HepG2 (cell line): ENCODE results near the gene SLC9A8. TPM values are rescaled to one million over a fixed set of nuclear protein-coding genes. Genes with fewer than 3 reads are reported as not detected.
A peak's percentile ranks its signal among the peaks of the same experiment; 100 is the strongest.

Source experiments
- CREB1 ChIP-seq, 2 experiments: fragments of 450-650 bp in 1 of 2; IDR thresholded peaks; 2 replicates each; pipeline ENCODE4 v1.6.1; 2016 to 2017; ENCODE audit warnings: control low read depth in 1 of 2, mild to moderate bottlenecking in 1 of 2, missing compliant biosample characterization in 1 of 2, missing genetic modification characterization in 1 of 2
- FOXP1 ChIP-seq, 2 experiments: fragments of 450-650 bp in 1 of 2; IDR thresholded peaks; 2 replicates each; pipeline ENCODE4 v1.6.1; 2017 to 2018; ENCODE audit warnings: antibody characterized with exemption in 1 of 2
- HOXA9 ChIP-seq: sonication (generic); formaldehyde crosslinking; IDR thresholded peaks from 2 replicates; pipeline ENCODE4 v1.8.1; 2022; ENCODE audit warnings: missing genetic modification reagents, mild to moderate bottlenecking, moderate library complexity, borderline replicate concordance
- NFATC3 ChIP-seq: sonication (generic); formaldehyde crosslinking; IDR thresholded peaks from 2 replicates; pipeline ENCODE4 v1.5.1; 2020; ENCODE audit warnings: mild to moderate bottlenecking, missing genetic modification reagents
- NONO ChIP-seq, 2 experiments: fragments of 450-650 bp in 1 of 2; sonication (generic) in 1 of 2; formaldehyde crosslinking in 1 of 2; IDR thresholded peaks in 1 of 2; conservative IDR thresholded peaks in 1 of 2; 2 replicates each; pipeline versions ENCODE4 v1.6.1 to v1.8.0; 2017 to 2022; ENCODE audit warnings: mild to moderate bottlenecking in 1 of 2, missing genetic modification reagents in 1 of 2, moderate library complexity in 1 of 2
- RAD21 ChIP-seq: fragments of 450-650 bp; formaldehyde crosslinking; IDR thresholded peaks from 2 replicates; pipeline ENCODE4 v1.5.0; 2020; ENCODE audit warnings: mild to moderate bottlenecking
- SIN3A ChIP-seq: IDR thresholded peaks from 2 replicates; pipeline ENCODE4 v1.6.1; 2011; ENCODE audit warnings: low read depth, mild to moderate bottlenecking, control low read depth, low read length, borderline replicate concordance
- SP140L ChIP-seq: sonication (generic); formaldehyde crosslinking; IDR thresholded peaks from 2 replicates; pipeline ENCODE4 v1.4.0; 2020; ENCODE audit warnings: missing genetic modification reagents, borderline replicate concordance
- ZBTB7B ChIP-seq: sonication (generic); formaldehyde crosslinking; IDR thresholded peaks from 2 replicates; pipeline ENCODE4 v1.4.0; 2020; ENCODE audit warnings: missing genetic modification reagents
- ZMYM4 ChIP-seq: sonication (generic); formaldehyde crosslinking; IDR thresholded peaks from 2 replicates; pipeline ENCODE4 v1.8.1; 2023; ENCODE audit warnings: mild to moderate bottlenecking, missing genetic modification reagents
- ZNF460 ChIP-seq: sonication (generic); formaldehyde crosslinking; IDR thresholded peaks from 2 replicates; pipeline ENCODE4 v1.5.1; 2020; ENCODE audit warnings: missing genetic modification reagents, mild to moderate bottlenecking, borderline replicate concordance
- ZNF605 ChIP-seq: sonication (generic); formaldehyde crosslinking; IDR thresholded peaks from 2 replicates; pipeline ENCODE4 v1.8.0; 2022; ENCODE audit warnings: mild to moderate bottlenecking, missing genetic modification reagents
- ZNF678 ChIP-seq: sonication (generic); formaldehyde crosslinking; IDR thresholded peaks from 2 replicates; pipeline ENCODE4 v1.4.0; 2020; ENCODE audit warnings: mild to moderate bottlenecking, missing genetic modification reagents
- ZNF746 ChIP-seq: sonication (generic); formaldehyde crosslinking; IDR thresholded peaks from 2 replicates; pipeline ENCODE4 v1.8.0; 2022; ENCODE audit warnings: mild to moderate bottlenecking, missing genetic modification reagents
- ZNF776 ChIP-seq: sonication (generic); formaldehyde crosslinking; IDR thresholded peaks from 2 replicates; pipeline ENCODE4 v1.4.0; 2020; ENCODE audit warnings: mild to moderate bottlenecking, missing genetic modification reagents
- ZNF891 ChIP-seq: sonication (generic); formaldehyde crosslinking; IDR thresholded peaks from 2 replicates; pipeline ENCODE4 v1.5.0; 2020; ENCODE audit warnings: mild to moderate bottlenecking, missing genetic modification reagents
- polyA plus RNA-seq, 8 experiments: library from polyadenylated mRNA; depleted of rRNA in 3 of 8; stranded (reverse) in 7 of 8; unstranded in 1 of 8; fragments of >200 nt; fragmentation: Illumina TruSeq in 4 of 8; extraction: Trizol in 4 of 8; gene quantifications; 2 replicates each; pipeline versions ENCODE4 v1.2.1 to v1.2.3, GENCODE V29; 2011 to 2016; ENCODE audit warnings: low read depth in 4 of 8, missing spikeins in 1 of 8, mixed read lengths in 1 of 8; ENCODE audit not compliant: insufficient read depth in 1 of 8
- total RNA-seq, 5 experiments: library from RNA; depleted of rRNA; stranded (reverse); fragments of >200 nt; fragmentation: Illumina TruSeq; extraction: Trizol; gene quantifications; 2 replicates each; pipeline ENCODE4 v1.2.3, GENCODE V29; 2016; ENCODE audit warnings: low read depth in 1 of 5
- TF ChIP-seq, protein P1 (sequence below): sonication (generic); formaldehyde crosslinking; IDR thresholded peaks from 2 replicates; pipeline ENCODE4 v1.4.0; 2020; ENCODE audit warnings: mild to moderate bottlenecking, missing genetic modification reagents
- TF ChIP-seq, protein P2 (sequence below): sonication (generic); formaldehyde crosslinking; IDR thresholded peaks from 2 replicates; pipeline ENCODE4 v1.8.0; 2022; ENCODE audit warnings: mild to moderate bottlenecking, missing genetic modification reagents
- TF ChIP-seq, protein P3 (sequence below): sonication (generic); formaldehyde crosslinking; IDR thresholded peaks from 2 replicates; pipeline ENCODE4 v1.5.0; 2020; ENCODE audit warnings: mild to moderate bottlenecking, low read depth, missing genetic modification reagents, borderline replicate concordance
- TF ChIP-seq, protein P4 (sequence below): sonication (generic); formaldehyde crosslinking; IDR thresholded peaks from 2 replicates; pipeline ENCODE4 v1.4.0; 2020; ENCODE audit warnings: missing genetic modification reagents, mild to moderate bottlenecking, borderline replicate concordance
- TF ChIP-seq, protein P5 (sequence below): sonication (generic); formaldehyde crosslinking; IDR thresholded peaks from 2 replicates; pipeline ENCODE4 v1.4.0; 2020; ENCODE audit warnings: missing genetic modification reagents, borderline replicate concordance

Gene SLC9A8
- total and polyA plus RNA-seq, 2 of the 13 experiments (the other 11 are each of a cell fraction or from before 2014, with no cell fraction given), result 4.1 to 7.4 TPM

DNA sequence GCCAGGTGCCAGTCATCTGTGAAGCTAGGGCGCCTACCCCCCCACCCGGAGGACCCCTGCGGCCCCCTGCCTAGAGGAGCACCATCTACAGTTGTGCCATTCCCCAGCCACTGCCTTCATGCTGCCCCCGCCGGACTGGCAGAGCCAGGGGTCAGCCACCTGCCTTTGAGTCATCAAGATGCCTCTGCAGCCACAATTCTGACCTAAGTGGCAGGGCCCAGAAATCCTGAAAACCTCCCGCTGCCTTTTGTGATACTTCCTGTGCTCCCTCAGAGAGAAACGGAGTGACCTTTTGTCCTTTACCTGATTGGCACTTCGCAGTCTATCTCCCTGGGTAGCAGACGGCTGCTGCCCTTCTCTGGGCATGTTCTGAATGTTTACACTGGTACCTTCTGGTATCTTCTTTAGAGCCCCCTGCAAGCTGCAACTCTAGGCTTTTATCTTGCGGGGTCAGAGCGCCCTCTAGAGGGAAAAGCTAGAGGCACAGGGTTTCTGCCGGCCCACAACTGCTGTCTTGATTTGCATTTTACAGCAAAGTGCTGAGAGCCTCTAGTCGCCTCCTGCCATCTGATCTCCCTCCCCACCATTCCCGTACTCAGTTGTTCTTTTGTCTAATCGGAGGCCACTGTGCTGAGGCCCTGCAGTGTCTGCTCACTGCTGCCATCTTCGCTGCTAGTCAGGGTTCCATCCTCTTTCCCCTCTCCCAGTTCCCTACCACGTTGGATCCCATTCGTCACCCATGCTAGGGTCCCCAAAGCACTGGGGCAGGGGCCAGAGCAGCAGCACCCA is 75.8 kb downstream of the SLC9A8 start (continued):
- TF ChIP-seq ZNF460 (no peak), ZNF891 (peak; percentile 24; the same call in 1 of the 2 replicates), SIN3A (no peak), ZNF746 (CRISPR knock-in tag) (no peak), ZMYM4 (peak; percentile 17; the same call in 1 of the 2 replicates), NONO (IDR thresholded peaks at IDR 0.05) (no peak), NONO (CRISPR knock-in tag; conservative IDR thresholded peaks at IDR 0.05) (no peak), RAD21 (peak; percentile 91), CREB1 (IDR thresholded peaks at IDR 0.05) (no peak), CREB1 (CRISPR knock-in tag; IDR thresholded peaks at IDR 0.05) (no peak), ZNF678 (CRISPR knock-in tag) (no peak), FOXP1 (IDR thresholded peaks at IDR 0.05) (no peak), FOXP1 (CRISPR knock-in tag; IDR thresholded peaks at IDR 0.05) (no peak), HOXA9 (CRISPR knock-in tag) (no peak), ZNF605 (CRISPR knock-in tag) (peak; percentile 55; the same call in 1 of the 2 replicates), NFATC3 (CRISPR knock-in tag) (no peak), ZBTB7B (CRISPR knock-in tag) (no peak; the same call in 1 of the 2 replicates), SP140L (CRISPR knock-in tag) (0 out of 2 replicates have a peak, but pooled peaks have one; percentile 80), ZNF776 (CRISPR knock-in tag) (no peak)
- TF ChIP-seq, protein P1, sequence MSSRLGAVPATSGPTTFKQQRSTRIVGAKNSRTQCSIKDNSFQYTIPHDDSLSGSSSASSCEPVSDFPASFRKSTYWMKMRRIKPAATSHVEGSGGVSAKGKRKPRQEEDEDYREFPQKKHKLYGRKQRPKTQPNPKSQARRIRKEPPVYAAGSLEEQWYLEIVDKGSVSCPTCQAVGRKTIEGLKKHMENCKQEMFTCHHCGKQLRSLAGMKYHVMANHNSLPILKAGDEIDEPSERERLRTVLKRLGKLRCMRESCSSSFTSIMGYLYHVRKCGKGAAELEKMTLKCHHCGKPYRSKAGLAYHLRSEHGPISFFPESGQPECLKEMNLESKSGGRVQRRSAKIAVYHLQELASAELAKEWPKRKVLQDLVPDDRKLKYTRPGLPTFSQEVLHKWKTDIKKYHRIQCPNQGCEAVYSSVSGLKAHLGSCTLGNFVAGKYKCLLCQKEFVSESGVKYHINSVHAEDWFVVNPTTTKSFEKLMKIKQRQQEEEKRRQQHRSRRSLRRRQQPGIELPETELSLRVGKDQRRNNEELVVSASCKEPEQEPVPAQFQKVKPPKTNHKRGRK, result no peak
- TF ChIP-seq, protein P2, sequence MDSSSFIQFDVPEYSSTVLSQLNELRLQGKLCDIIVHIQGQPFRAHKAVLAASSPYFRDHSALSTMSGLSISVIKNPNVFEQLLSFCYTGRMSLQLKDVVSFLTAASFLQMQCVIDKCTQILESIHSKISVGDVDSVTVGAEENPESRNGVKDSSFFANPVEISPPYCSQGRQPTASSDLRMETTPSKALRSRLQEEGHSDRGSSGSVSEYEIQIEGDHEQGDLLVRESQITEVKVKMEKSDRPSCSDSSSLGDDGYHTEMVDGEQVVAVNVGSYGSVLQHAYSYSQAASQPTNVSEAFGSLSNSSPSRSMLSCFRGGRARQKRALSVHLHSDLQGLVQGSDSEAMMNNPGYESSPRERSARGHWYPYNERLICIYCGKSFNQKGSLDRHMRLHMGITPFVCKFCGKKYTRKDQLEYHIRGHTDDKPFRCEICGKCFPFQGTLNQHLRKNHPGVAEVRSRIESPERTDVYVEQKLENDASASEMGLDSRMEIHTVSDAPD (CRISPR knock-in tag), result no peak
- TF ChIP-seq, protein P3, sequence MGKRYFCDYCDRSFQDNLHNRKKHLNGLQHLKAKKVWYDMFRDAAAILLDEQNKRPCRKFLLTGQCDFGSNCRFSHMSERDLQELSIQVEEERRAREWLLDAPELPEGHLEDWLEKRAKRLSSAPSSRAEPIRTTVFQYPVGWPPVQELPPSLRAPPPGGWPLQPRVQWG, result no peak
- TF ChIP-seq, protein P4, sequence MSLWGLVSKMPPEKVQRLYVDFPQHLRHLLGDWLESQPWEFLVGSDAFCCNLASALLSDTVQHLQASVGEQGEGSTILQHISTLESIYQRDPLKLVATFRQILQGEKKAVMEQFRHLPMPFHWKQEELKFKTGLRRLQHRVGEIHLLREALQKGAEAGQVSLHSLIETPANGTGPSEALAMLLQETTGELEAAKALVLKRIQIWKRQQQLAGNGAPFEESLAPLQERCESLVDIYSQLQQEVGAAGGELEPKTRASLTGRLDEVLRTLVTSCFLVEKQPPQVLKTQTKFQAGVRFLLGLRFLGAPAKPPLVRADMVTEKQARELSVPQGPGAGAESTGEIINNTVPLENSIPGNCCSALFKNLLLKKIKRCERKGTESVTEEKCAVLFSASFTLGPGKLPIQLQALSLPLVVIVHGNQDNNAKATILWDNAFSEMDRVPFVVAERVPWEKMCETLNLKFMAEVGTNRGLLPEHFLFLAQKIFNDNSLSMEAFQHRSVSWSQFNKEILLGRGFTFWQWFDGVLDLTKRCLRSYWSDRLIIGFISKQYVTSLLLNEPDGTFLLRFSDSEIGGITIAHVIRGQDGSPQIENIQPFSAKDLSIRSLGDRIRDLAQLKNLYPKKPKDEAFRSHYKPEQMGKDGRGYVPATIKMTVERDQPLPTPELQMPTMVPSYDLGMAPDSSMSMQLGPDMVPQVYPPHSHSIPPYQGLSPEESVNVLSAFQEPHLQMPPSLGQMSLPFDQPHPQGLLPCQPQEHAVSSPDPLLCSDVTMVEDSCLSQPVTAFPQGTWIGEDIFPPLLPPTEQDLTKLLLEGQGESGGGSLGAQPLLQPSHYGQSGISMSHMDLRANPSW (CRISPR knock-in tag), result no peak
- TF ChIP-seq, protein P5, sequence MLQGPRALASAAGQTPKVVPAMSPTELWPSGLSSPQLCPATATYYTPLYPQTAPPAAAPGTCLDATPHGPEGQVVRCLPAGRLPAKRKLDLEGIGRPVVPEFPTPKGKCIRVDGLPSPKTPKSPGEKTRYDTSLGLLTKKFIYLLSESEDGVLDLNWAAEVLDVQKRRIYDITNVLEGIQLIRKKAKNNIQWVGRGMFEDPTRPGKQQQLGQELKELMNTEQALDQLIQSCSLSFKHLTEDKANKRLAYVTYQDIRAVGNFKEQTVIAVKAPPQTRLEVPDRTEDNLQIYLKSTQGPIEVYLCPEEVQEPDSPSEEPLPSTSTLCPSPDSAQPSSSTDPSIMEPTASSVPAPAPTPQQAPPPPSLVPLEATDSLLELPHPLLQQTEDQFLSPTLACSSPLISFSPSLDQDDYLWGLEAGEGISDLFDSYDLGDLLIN (CRISPR knock-in tag), result no peak
